ENCODE results near the gene ATP8B1. TPM values are rescaled to one million over a fixed set of nuclear protein-coding genes. Genes with fewer than 3 reads are reported as not detected.
A peak's percentile ranks its signal among the peaks of the same experiment; 100 is the strongest.

Gene ATP8B1
- total RNA-seq, 1 experiment from 2014 or later, result 1.1 TPM

DNA sequence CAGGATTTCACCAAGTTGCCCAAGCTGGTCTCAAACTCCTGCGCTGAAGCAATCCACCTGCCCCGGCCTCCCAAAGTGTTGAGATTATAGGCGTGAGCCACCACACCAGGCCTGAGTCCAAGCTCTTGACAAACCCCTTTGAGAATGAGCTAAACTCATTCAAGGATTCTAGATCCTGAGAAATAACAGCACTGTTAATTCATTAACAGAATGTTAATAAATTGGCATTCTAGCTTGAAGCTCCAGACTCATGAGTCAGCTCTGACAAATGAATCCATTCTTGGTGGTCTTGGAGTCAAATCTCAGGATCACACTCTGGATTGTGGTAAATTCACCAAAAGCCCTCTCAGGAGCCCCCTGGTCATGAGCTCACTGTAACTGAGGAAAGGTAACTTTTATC is 183.2 kb downstream of the ATP8B1 start:
- Histone ChIP-seq H2AK5ac (ENCODE audit: insufficient read length, low read length) (no peak overlapping the region), H3K27me3 (ENCODE audit: insufficient read depth, low read length) (no peaks in the 10 kb centered on the region), H2BK5ac (ENCODE audit: insufficient read length, low read length) (no peak overlapping the region), H3K27ac (ENCODE audit: insufficient read length, low read depth, low read length) (no peak overlapping the region), H3K23ac (ENCODE audit: insufficient read length, low read depth, low read length) (no peak overlapping the region), H3K9ac (ENCODE audit: extremely low read depth, insufficient read length, low read length) (peak overlapping the region; percentile 7), H2BK12ac (ENCODE audit: insufficient read length, low read depth, low read length) (no peak overlapping the region), H2BK15ac (ENCODE audit: low read depth, low read length) (no peak overlapping the region), H3K4ac (ENCODE audit: low read depth, low read length) (no peak overlapping the region), H2AFZ (ENCODE audit: low read length) (no peak overlapping the region), H3K79me1 (ENCODE audit: insufficient read depth, low read depth, low read length, poor library complexity, severe bottlenecking) (peaks cover 7% of the 10 kb centered on the region), H3K14ac (ENCODE audit: insufficient read depth, low read length) (no peak overlapping the region), H3K4me2 (ENCODE audit: insufficient read depth, insufficient read length, low read length) (no peak overlapping the region), H3K4me1 (ENCODE audit: insufficient read depth, low read length) (peaks cover 2% of the 10 kb centered on the region; the same call in 1 of the 2 replicates), H3T11ph (ENCODE audit: low read length) (no peak overlapping the region), H3K56ac (ENCODE audit: insufficient read length, low read depth, low read length) (no peak overlapping the region), H3K79me2 (ENCODE audit: insufficient read depth, low read length) (peaks cover 4% of the 10 kb centered on the region; the same call in 1 of the 2 replicates), H3K23me2 (ENCODE audit: insufficient read length, low read depth, low read length, poor library complexity, severe bottlenecking) (no peaks in the 10 kb centered on the region), H4K5ac (ENCODE audit: insufficient read length, low read depth, low read length) (no peak overlapping the region), H4K8ac (replicated peaks; ENCODE audit: insufficient read length, low read depth, low read length) (no peak overlapping the region), H2BK120ac (ENCODE audit: low read depth, low read length, poor library complexity, severe bottlenecking) (no peak overlapping the region), H3K9me3 (ENCODE audit: control insufficient read depth, low read depth, low read length) (no peaks in the 10 kb centered on the region), H3K18ac (ENCODE audit: insufficient read length, low read depth, low read length) (no peak overlapping the region), H4K91ac (ENCODE audit: insufficient read length, low read depth, low read length) (no peak overlapping the region), H2BK20ac (ENCODE audit: low read depth, low read length, poor library complexity, severe bottlenecking) (no peak overlapping the region), H4K20me1 (ENCODE audit: control insufficient read depth, insufficient read depth, insufficient read length) (no peaks in the 10 kb centered on the region)
- WGBS (ENCODE audit: extremely low coverage, insufficient read length, low lambda C conversion rate), result no CpG with 5 or more reads among the region's 3 CpGs
- no peaks in the 10 kb centered on the region; a peak in 1 of 5 replicates for H3K9me3 Mint-ChIP-seq
- peaks cover 23 to 50% (median 43%) of the 10 kb centered on the region in 3 experiments; a peak in 6 of 7 replicates for H3K36me3 Mint-ChIP-seq (ENCODE audit: insufficient read depth in 1 of 3, low read depth in 3 of 3)
- peaks cover 7 to 10% of the 10 kb centered on the region in 2 experiments; a peak in 3 of 4 replicates for H3K4me1 Mint-ChIP-seq
- H3K4me3 Mint-ChIP-seq, result peak overlapping the region; percentile 94 to 96; a peak in 4 of 5 replicates
- H3K27ac Mint-ChIP-seq, result no peak overlapping the region
- H3K27me3 Mint-ChIP-seq (ENCODE audit: low read depth), result no peaks in the 10 kb centered on the region
- TF ChIP-seq CTCF (conservative IDR thresholded peaks at IDR 0.05), result no peak
- no peak for DNase-seq

Data from H9 (cell line).